Stimulated activated CD8-positive, alpha-beta memory T cell treated with anti-CD3 and anti-CD28 coated beads, Interleukin-4, amount 100 ng/mL, for 1 hour (primary cell): ENCODE data around the gene EWSR1.
"Not testable (repeated sequence)": the region's sequence is repeated elsewhere in the genome, so short reads cannot be mapped to it uniquely, and the experiment has no call there.

Source experiments
- DNase-seq, 2 donors: peaks; one replicate each; pipeline ENCODE4 v3.0.0-alpha.2; 2020; ENCODE audit warnings: low read depth in 2 of 2, low spot score in 1 of 2

The EWSR1 gene, protein sequence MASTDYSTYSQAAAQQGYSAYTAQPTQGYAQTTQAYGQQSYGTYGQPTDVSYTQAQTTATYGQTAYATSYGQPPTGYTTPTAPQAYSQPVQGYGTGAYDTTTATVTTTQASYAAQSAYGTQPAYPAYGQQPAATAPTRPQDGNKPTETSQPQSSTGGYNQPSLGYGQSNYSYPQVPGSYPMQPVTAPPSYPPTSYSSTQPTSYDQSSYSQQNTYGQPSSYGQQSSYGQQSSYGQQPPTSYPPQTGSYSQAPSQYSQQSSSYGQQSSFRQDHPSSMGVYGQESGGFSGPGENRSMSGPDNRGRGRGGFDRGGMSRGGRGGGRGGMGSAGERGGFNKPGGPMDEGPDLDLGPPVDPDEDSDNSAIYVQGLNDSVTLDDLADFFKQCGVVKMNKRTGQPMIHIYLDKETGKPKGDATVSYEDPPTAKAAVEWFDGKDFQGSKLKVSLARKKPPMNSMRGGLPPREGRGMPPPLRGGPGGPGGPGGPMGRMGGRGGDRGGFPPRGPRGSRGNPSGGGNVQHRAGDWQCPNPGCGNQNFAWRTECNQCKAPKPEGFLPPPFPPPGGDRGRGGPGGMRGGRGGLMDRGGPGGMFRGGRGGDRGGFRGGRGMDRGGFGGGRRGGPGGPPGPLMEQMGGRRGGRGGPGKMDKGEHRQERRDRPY

DNA sequence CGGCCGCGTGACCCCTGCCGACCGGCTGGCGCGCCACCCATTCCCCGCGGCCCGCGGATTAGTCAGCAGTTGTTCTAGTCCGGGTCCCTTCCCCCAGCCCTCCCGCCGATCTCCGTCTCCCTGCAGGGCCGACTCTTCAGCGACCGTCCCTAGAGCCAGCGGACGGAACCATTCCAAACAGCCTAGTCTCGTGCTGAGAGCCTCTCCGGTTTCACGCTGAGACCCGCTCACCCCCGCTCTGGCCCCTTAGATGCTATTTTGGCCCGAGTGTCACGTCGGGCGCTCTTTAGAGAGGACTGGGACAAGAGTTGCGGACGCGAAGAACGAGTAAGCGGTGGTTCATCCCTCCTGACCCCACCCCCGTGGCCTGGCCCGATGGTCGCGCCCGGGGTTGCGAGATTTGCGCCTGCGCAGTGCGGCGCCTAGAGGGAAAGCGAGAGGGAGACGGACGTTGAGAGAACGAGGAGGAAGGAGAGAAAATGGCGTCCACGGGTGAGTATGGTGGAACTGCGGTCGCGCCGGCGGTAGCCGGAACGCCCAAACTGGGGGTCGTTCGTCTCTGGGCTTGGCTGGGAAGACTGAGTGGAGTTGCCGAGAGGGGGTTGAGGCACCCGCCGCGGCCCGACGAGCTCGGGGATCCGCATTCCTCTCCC lies at the start of gene EWSR1, which contains the start of gene RHBDD3:
EWSR1 (plus strand) TSS at position 411 of the 653 bp plus-strand sequence; CDS start at position 480, 69 bp downstream.
RHBDD3 (minus strand) TSS at position 124 of the 653 bp plus-strand sequence. CDS start 2,355 bp downstream, outside the sequence.
- peak; percentile 94 for DNase-seq

DNA sequence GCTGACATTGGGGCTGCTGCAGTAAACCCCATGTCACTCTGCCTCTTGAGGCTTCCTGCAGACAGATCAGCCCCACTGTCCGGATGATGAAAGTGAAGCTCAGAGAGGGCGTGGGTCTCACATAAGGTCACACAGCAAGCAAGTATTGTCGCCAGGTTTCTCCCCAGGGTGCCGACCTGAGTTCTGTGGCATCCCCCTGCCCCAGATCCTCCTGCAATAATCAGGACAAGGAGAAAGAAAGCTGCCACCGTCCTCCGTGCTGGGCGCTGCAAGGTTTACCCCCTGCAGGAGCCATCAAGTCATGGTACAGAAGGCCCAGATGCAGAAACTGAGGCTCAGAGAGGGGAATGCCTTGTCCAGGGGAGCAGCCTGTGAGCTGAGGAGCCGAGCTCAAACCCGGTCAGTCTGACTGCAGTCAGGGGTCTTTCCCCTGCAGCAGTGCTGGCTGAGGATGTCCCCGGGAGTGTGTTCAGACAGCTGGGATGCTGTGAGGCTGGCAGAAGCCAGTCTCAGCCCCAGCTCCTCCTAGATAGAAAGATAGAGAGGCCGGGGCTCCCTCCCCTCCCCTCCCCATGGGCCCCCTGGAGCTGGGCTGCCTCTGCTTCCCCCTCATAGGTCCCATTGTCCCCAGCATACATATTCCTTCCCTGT lies 49.2 kb upstream of the EWSR1 start:
- DNase-seq = no peak

DNA sequence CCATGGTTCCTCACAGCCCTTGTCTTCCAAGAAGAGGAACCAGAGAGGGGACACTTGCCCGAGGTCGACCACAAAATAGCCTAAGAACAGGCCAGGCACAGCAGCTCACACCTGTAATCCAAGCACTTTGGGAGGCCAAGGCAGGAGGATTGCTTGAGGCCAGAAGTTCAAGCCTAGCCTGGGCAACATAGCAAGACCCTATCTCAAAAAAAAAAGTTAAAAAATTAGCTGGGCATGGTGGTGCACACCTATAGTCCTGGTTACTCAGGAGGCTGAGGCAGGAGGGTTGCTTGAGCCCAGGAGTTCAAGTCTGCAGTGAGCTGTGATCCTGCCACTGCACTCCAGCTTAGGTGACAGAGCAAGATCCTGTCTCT lies 48.7 kb upstream of the EWSR1 start:
- not testable (repeated sequence) for DNase-seq

DNA sequence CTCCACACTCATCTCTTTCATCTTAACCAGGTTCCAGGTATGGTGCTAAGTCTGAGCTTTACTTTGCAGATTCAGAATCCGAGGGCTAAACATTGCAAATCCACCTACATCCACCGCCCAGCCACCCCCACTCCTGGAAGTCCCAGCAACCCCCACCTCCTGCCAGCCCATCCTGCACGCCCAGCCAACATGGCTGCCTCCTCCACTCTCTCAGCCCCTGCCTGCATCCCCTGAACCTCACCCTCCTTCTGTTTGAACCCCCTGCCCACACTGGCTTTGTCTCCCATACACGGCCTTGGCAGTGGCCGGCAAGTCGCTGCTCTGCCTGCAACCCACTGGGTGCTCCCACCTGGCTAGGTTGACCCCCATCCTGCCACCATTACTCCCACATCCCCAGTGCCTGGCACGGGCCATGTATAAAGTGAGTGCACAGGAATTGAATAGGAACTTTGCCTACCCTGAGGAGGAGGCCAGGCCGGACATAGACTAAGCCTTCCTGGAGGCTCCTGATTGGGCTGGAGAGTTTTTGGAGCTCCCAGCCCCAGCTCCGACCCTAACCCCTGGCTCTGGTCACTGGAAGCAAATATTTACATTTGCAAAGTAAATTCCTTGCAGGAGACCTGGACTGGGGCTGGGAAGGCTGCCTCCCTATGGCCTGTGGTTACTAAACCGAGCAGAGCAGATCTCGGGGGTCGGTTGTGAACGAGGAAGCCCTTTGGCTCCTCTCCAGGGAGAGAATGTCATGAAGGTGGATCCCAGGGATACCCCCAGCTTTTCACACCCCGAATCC lies 48.0 kb upstream of the EWSR1 start:
- DNase-seq = no peak

DNA sequence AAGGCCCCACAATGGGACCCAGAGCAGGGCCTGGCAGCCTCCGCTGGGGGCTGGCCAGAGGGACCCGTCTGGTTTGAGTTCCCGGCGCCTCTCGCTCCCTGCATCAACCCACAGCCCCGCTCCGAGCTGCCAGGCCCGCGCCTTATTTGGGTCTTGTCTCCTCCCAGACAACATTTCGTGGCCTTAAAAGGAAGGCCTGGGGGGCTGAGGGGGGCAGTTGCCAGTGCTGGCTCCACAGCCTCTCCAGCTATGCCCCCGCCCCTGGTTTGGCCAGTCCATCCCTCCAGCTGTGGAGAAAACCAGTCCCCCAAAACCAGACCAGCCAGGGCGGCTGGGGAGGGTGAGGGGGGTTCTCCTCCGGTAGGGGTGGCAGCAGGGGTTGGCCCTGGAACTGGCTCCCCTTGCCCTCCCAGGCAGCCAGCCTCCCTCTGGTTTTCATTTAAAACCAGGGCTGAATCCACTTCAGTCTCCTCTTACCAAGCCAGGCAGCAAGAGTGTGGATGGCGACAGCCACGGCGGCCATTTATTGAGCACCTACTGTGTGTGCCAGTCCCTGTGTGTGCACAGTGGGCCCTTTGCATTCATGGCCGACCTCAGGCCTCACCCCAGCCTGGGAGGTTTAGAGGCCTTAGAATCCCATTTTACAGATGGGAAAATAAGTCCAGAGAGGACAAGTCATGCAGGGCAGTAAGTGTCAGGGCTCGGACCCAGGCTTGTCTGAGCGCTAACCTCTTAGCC lies 43.8 kb upstream of the EWSR1 start:
- DNase-seq = no peak

DNA sequence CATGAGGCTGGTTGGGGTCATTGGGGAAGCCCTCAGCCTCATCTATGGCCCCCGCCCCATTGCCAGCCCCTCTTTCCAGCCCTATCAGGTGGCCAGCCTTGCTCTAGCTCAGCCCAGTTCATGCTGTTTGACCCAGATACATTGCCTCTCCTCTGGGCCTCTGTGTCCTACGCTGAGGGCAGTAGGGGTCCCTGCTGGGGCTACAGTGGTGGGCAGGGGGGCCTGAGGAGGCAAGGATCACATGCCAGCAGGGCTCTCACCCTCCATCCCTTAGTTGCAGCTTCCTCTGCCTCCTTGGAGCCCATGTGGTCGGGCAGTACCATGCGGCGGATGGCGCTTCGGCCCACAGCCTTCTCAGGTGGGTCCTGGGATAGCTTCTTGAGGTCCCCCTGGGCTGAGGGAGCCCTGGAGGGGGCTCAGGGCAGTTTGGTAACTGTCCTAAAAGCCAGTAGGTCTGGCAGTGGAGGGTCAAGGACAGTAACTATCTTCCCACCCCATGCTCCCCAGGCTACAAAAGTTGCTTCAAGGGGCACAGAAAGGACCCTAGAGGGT lies 43.1 kb upstream of the EWSR1 start:
- no peak for DNase-seq

DNA sequence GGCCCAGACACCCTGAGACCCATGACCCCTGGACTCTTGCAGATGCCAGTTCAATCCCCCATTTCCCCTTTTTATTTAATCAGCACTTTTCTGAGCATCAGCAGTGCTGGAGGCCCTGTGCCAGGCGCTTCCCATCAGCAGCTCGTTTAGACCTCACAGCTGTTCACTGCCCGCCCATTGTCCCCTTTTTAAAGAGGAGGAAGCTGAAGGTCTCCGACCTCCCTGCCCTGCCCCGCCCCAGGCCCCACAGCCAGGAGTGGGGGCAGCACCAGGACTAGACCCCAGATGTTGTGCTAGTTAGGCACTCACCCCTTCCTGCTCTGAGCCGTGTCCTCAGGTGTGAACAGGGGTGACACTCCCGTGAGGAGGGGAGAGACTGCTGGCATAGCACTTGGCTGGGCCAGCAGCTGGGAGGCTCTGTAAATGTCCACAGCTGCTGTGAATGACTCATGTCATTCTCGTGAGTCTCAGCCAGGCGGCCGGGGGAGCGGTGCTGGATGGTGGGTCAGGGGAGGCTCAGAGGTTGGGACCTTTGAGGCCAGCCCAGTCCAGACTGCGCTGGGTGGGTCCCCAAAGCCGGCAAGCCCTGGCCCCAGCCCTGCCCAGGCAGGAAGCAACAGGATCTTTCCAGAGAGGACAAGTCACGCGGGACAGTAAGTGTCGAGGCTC lies 42.5 kb upstream of the EWSR1 start:
- DNase-seq = no peak

DNA sequence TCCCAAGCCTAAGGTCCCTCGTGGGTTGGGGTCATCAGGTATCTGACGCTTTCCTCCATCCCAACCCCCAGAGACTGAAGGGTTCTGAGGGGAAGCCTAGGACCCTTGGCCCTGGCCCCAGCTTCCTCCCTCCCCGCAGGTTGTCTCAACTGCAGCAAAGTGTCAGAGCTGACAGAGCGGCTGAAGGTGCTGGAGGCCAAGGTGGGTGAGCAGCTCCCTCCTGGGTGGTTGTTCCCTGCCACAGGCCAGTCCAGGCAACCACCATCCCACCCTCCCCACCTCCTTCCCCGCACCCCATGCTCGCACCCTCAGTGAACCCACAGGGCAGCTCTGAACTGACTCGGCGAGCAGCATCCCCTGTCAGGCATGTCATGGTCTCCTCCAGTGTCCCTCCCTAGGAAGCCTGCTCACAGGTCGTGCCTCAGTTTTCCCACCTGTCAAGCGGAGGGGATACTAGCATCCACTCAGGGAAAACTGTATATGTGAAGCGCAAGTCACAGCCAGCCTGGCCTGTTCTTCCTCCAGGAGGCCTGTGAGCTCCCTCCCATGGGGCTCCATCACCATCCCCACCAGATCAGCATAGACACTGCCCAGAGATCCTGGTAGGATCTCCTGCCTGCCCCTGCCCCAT lies 41.6 kb upstream of the EWSR1 start:
- DNase-seq = no peak

DNA sequence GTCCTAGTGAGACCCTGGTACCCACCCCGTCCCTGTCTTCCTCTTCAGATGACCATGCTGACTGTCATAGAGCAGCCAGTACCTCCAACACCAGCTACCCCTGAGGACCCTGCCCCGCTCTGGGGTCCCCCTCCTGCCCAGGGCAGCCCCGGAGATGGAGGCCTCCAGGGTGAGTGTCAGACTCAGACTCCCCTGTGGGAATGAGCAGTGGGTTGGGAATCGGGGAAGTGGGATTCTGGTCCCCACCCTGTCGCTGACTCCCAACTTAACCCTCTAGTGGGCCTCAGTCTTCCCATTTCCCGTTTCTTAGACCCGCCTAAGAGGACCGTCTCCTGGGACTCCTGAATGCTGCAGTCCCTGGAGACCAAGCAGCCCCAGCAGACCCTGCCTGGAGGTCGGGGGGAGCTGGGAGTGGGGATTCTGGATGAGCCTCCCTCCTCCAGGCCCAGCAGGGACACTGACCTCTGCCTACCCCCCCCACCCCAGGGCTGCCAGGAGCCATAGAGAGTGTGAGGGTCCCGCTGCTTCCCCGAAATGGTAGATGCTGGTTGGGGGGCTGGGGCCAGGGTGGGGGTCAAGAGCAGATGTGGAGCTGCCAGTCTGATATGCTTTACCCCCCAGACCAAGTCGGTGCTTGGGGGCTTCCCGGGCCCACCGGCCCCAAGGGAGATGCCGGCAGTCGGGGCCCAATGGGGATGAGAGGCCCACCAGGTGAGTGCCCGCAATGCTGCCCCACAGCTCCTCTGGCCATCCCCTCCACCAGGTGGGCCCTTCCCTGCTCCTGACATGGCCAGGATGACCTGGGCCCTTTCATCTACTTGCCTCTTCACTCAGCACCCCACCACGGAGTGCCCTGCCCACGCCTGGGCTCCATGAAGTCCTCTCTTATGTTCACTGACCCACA lies 36.8 kb upstream of the EWSR1 start:
- no peak for DNase-seq

DNA sequence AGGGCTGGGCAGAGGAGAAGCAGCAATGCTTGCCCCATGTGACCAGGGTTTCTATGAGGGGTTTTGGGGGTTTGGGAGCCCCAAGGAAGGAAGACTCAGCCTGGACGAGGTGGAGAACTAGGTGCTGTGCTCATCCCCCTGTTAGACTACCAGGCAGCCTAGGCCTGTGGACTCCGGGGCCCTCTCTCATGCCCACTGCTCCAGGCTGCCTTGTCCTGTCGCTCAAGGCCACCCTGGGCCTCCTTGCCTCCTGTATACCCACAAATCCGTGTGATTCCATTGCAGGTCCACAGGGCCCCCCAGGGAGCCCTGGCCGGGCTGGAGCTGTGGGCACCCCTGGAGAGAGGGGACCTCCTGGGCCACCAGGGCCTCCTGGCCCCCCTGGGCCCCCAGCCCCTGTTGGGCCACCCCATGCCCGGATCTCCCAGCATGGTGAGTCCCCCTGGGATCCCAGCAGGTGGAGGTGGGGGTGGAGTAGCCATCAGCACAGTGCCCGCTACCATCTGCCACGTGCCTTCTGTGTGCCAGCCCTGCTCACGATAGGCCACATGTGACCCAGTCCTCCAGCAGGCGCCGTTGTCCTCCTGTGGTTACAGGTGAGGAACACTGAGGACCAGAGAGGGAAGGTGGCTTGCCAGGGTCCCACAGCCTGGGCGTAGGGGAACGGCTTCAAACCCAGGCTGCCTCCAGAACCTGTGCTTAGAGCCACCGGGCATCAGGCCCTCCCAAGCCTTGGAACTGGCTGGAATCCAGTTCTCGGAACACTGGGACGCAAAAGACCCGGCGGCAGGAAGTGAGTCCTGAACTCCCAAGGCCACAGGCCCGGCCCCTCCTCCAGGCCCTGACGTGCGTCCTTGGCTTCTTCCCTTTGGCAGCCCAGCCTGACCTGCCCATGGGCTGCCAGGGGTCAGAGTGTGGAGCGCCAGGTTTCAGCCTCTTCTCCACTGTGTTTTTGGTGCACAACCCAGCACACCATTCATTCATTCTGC lies 35.8 kb upstream of the EWSR1 start:
- no peak for DNase-seq

DNA sequence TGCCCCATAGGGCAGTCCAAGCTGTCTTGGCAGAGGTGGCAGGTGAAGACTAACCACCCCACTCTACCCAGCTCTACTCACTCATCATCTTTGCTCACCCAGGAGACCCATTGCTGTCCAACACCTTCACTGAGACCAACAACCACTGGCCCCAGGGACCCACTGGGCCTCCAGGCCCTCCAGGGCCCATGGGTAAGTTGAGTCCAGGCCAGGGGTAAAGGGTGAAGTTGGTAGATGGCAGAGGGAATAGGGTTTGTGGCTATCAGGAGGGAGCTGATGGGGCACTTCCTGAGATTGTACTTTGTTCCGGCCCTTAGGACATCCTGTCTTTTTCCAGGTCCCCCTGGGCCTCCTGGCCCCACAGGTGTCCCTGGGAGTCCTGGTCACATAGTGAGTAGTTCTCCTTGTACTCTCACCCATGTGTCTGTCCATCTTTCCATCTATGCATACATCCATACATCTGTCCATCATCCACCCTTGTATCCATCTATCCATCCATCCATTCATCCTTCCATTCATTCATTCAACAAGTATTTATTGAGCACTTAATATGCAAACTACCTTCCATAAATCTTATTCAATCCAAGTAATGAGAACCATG lies 34.7 kb upstream of the EWSR1 start:
- no peak for DNase-seq

DNA sequence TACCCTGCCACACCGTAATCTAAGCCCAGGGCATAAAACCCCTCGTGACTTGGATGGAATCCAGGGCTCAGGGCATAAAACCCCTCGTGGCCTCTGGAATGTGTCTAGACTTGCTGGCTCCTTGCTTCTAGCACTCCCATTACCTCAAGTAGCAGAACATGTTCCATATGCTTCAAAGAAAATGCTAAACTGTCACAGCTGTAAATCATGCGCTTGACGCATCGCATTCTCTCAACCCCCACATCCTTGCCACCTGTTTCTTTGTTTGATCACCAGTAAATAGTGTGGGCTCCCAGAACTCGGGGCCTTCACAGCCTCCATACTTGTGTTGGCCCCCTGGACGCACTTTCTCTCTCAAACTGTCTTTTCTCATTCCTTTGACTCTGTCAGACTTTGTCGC lies 27.6 kb upstream of the EWSR1 start:
- DNase-seq = not testable (repeated sequence)

DNA sequence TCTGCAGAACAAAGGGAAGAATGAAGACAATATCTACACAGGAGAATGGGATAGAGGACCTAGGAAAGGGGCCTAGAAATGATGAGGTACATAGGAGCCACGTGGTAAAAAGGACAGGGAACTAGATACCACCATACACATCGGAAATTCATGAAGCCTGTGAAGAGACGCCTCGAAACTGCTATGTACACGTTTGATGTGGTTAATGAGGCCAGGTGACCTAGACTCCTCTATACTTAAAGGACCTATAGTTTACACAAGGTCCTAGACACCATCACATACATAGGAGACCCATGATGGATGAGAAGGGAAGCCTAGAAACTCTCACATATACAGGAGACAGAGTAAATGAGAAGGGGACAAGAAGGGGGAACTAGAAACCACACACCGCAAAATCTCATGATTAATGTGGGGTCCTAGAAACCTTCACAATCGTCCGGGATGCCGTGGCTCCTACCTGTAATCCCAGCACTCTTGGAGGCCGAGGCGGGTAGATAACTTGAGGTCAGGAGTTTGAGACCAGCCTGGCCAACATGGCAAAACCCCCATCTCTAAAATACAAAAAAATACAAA lies 24.1 kb upstream of the EWSR1 start:
- DNase-seq = no peak

DNA sequence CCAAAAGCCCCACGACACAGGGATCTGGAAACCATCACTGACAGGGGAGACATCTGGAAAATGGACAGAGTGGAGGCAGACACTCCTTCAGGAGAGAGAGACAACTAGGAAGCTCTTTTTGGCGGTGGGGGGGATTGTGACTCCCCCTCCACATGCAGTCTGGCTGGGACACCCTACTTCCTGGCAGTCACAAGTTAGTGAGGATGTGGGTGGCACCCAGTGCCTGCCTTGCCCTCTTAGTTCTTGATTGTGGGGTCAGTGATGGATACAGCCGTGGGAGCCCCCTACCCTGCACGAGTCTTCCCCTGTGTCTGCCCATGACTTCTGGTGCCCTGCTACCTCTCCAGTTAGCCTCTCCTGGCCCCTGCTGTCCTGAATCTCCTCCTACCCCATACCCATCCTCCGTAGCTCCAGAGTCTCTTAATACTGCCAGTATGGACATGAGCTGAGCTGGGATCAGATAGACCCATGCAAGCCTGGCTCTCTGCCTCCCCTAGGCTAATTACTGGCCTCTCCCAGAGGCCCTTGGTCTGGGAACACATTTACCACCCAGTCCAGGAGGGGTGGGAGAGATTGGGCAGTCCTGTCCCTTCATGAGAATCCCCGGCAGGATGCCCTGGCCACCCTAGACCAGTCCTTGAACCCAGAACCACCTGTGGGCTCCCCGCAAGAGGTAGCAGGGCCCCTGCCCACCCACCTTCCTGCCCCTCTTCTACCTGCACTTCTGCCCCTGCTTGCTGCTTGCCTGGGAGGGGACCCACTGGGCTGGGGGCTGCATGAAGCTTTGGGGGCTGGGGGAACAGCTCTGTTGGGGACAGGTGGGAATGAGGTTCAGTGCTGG lies 23.1 kb upstream of the EWSR1 start:
- DNase-seq = no peak
